HEK293 (cell line): ENCODE results near the gene SH3RF3.

Experiments
- CTCF ChIA-PET: fragments of 350-600 bp; formaldehyde crosslinking; extraction: SDS; loops from one replicate; lab custom pipeline; 2021; ENCODE audit warnings: antibody characterized with exemption; lab: Yijun Ruan, JAX
- POLR2A ChIA-PET: fragments of 300-600 bp; formaldehyde crosslinking; extraction: SDS; loops from one replicate; lab custom pipeline; 2020; ENCODE audit warnings: antibody characterized with exemption, inconsistent platforms; lab: Yijun Ruan, JAX
- H3K27ac ChIP-seq: fragments of 200-500 bp; sonication (Bioruptor generic); 2 replicates; pipeline ENCODE4 v1.5.1; 2014; ENCODE audit warnings: low read depth, low read length, control low read depth, inconsistent platforms; ENCODE audit errors: extremely low read depth
- H3K36me3 ChIP-seq, 2 experiments: fragments of 200-500 bp in 1 of 2; sonication (Bioruptor generic) in 1 of 2; 1 replicate in 1 of 2; 2 replicates in 1 of 2; pipeline ENCODE4 v1.5.1; 2014 to 2017; ENCODE audit warnings: inconsistent platforms in 2 of 2, low read length in 2 of 2; ENCODE audit not compliant: control insufficient read depth in 2 of 2, insufficient read depth in 1 of 2
- H3K4me1 ChIP-seq: fragments of 200-500 bp; sonication (Bioruptor generic); 2 replicates; pipeline ENCODE4 v1.5.1; 2014; ENCODE audit warnings: mild to moderate bottlenecking, low read length, inconsistent platforms; ENCODE audit not compliant: control insufficient read depth, insufficient read depth
- H3K4me3 ChIP-seq: 2 replicates; pipeline ENCODE4 v1.5.1; 2011; ENCODE audit warnings: low read depth, mild to moderate bottlenecking, control low read depth, low read length, moderate library complexity
- H3K9me3 ChIP-seq: fragments of 200-500 bp; sonication (Bioruptor generic); 2 replicates; pipeline ENCODE4 v1.5.1; 2014; ENCODE audit warnings: low read depth, low read length, inconsistent platforms; ENCODE audit not compliant: control insufficient read depth, insufficient read depth
- EGR2 ChIP-seq: fragments of 450-650 bp; formaldehyde crosslinking; IDR thresholded peaks from 2 replicates; pipeline ENCODE4 v1.5.1; 2016; ENCODE audit warnings: low read depth, missing biosample characterization, missing genetic modification characterization
- KLF10 ChIP-seq: fragments of 450-650 bp; IDR thresholded peaks from 2 replicates; pipeline ENCODE4 v1.5.1; 2018; ENCODE audit warnings: missing biosample characterization, mild to moderate bottlenecking, missing genetic modification characterization
- PRDM1 ChIP-seq: fragments of 450-650 bp; formaldehyde crosslinking; IDR thresholded peaks from 2 replicates; pipeline ENCODE4; 2016; ENCODE audit warnings: missing biosample characterization, missing genetic modification characterization
- SALL2 ChIP-seq: fragments of 450-650 bp; formaldehyde crosslinking; IDR thresholded peaks from 2 replicates; pipeline ENCODE4 v1.5.0; 2017; ENCODE audit warnings: missing biosample characterization, mild to moderate bottlenecking, missing genetic modification characterization, borderline replicate concordance
- TCF7L2 ChIP-seq: IDR thresholded peaks from 2 replicates; pipeline ENCODE4 v1.6.1; 2011; ENCODE audit warnings: low read depth, mild to moderate bottlenecking, inconsistent platforms, low read length, moderate library complexity, borderline replicate concordance
- ZBTB20 ChIP-seq: fragments of 450-650 bp; formaldehyde crosslinking; IDR thresholded peaks from 2 replicates; pipeline ENCODE4 v1.5.1; 2016; ENCODE audit warnings: missing biosample characterization, missing genetic modification characterization
- ZNF354C ChIP-seq: fragments of 450-650 bp; formaldehyde crosslinking; IDR thresholded peaks from 2 replicates; pipeline ENCODE4 v1.5.1; 2016; ENCODE audit warnings: missing biosample characterization, missing genetic modification characterization, low read depth, borderline replicate concordance
- ZNF391 ChIP-seq: fragments of 450-650 bp; formaldehyde crosslinking; IDR thresholded peaks from 2 replicates; pipeline ENCODE4 v1.5.1; 2016; ENCODE audit warnings: low read depth, missing biosample characterization, missing genetic modification characterization, borderline replicate concordance
- ZNF600 ChIP-seq: fragments of 450-650 bp; formaldehyde crosslinking; IDR thresholded peaks from 2 replicates; pipeline ENCODE4 v1.5.1; 2016; ENCODE audit warnings: missing biosample characterization, missing genetic modification characterization
- ZNF664 ChIP-seq: fragments of 450-650 bp; formaldehyde crosslinking; IDR thresholded peaks from 2 replicates; pipeline ENCODE4 v1.5.1; 2016; ENCODE audit warnings: missing biosample characterization, missing genetic modification characterization
- TF ChIP-seq, protein P1 (sequence below): fragments of 450-650 bp; formaldehyde crosslinking; IDR thresholded peaks from 2 replicates; pipeline ENCODE4 v1.5.1; 2016; ENCODE audit warnings: missing biosample characterization, missing genetic modification characterization
- TF ChIP-seq, protein P2 (sequence below): fragments of 450-650 bp; IDR thresholded peaks from 2 replicates; pipeline ENCODE4 v1.5.1; 2018; ENCODE audit warnings: missing biosample characterization, mild to moderate bottlenecking, missing genetic modification characterization
- TF ChIP-seq, protein P3 (sequence below): fragments of 450-650 bp; formaldehyde crosslinking; conservative IDR thresholded peaks from 2 replicates; pipeline ENCODE4 v1.5.1; 2016; ENCODE audit warnings: low read depth, missing biosample characterization, missing genetic modification characterization
- TF ChIP-seq, protein P4 (sequence below): fragments of 450-650 bp; formaldehyde crosslinking; IDR thresholded peaks from 2 replicates; pipeline ENCODE4 v1.5.1; 2016; ENCODE audit warnings: missing biosample characterization, missing genetic modification characterization
- TF ChIP-seq, protein P5 (sequence below): fragments of 450-650 bp; formaldehyde crosslinking; IDR thresholded peaks from 2 replicates; pipeline ENCODE4 v1.5.1; 2016; ENCODE audit warnings: missing biosample characterization, missing genetic modification characterization

The SH3RF3 gene

DNA sequence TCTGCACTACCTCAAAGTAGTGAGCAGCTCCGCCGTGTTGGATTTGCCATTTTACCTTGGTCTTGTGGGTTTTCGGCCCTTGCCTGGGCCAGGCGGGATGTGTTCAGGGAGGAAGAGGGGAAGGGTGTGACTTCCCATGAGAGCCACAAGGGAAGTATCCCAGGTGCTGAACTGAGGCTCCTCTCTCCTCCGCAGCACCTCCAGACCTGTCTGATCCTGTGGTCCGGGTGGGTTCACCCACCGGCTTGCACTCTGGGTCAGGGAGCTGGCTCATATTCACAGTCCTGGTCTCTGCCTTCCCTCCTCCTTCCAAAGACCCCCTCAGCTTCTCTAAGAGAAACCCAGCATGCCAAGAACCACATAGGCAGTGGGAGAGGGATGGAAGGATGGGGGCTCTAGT is 249.0 kb downstream of the SH3RF3 start:
- no peak overlapping the region for H3K27ac ChIP-seq
- ChIA-PET POLR2A (no interaction called here), CTCF (interaction anchor here (1.0 kb wide), 1 partner anchor 21 kb away, joined by 4 read pairs; no protein-coding TSS in a partner anchor)
- peaks cover 0 to under 1% of the 10 kb centered on the region in 2 experiments; a peak in 1 of 3 replicates for H3K36me3 ChIP-seq
- H3K4me1 ChIP-seq, result no peaks in the 10 kb centered on the region
- no peaks in the 10 kb centered on the region for H3K9me3 ChIP-seq
- H3K4me3 ChIP-seq, result no peak overlapping the region
- TF ChIP-seq KLF10, result no peak

DNA sequence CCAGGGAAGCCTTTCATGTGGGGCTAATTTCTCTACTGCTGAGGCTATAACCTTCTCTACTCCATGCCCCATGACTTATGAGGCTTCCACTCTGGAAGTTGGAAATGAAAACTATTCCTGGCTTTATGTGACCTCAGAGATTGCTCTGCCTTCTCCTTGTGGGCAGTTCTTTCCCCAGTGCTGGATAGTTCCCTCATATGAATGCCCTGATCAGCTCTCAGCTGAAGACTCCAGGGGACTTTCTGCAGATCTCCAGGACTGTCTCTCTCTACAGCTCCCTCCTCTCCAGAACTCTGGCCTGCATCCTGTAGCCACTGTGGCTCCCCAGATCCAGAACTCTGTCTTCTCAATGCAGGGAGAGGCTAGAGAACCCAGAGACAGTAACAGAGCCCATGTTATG is 249.7 kb downstream of the SH3RF3 start:
- H3K36me3 ChIP-seq, result no peaks in the 10 kb centered on the region
- ChIA-PET CTCF (no interaction called here), POLR2A (no interaction called here)
- TF ChIP-seq, protein P1, sequence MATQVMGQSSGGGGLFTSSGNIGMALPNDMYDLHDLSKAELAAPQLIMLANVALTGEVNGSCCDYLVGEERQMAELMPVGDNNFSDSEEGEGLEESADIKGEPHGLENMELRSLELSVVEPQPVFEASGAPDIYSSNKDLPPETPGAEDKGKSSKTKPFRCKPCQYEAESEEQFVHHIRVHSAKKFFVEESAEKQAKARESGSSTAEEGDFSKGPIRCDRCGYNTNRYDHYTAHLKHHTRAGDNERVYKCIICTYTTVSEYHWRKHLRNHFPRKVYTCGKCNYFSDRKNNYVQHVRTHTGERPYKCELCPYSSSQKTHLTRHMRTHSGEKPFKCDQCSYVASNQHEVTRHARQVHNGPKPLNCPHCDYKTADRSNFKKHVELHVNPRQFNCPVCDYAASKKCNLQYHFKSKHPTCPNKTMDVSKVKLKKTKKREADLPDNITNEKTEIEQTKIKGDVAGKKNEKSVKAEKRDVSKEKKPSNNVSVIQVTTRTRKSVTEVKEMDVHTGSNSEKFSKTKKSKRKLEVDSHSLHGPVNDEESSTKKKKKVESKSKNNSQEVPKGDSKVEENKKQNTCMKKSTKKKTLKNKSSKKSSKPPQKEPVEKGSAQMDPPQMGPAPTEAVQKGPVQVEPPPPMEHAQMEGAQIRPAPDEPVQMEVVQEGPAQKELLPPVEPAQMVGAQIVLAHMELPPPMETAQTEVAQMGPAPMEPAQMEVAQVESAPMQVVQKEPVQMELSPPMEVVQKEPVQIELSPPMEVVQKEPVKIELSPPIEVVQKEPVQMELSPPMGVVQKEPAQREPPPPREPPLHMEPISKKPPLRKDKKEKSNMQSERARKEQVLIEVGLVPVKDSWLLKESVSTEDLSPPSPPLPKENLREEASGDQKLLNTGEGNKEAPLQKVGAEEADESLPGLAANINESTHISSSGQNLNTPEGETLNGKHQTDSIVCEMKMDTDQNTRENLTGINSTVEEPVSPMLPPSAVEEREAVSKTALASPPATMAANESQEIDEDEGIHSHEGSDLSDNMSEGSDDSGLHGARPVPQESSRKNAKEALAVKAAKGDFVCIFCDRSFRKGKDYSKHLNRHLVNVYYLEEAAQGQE (tag by site-specific recombination), result peak; percentile 65; the same call in 1 of the 2 replicates
- TF ChIP-seq ZNF354C (tag by site-specific recombination), result no peak
- TF ChIP-seq SALL2 (tag by site-specific recombination), result no peak
- TF ChIP-seq TCF7L2, result no peak
- TF ChIP-seq, protein P2, sequence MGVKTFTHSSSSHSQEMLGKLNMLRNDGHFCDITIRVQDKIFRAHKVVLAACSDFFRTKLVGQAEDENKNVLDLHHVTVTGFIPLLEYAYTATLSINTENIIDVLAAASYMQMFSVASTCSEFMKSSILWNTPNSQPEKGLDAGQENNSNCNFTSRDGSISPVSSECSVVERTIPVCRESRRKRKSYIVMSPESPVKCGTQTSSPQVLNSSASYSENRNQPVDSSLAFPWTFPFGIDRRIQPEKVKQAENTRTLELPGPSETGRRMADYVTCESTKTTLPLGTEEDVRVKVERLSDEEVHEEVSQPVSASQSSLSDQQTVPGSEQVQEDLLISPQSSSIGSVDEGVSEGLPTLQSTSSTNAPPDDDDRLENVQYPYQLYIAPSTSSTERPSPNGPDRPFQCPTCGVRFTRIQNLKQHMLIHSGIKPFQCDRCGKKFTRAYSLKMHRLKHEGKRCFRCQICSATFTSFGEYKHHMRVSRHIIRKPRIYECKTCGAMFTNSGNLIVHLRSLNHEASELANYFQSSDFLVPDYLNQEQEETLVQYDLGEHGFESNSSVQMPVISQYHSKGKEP (tag by site-specific recombination), result no peak
- TF ChIP-seq PRDM1 (tag by site-specific recombination), result no peak
- no peak for TF ChIP-seq ZNF600
- TF ChIP-seq, protein P3, sequence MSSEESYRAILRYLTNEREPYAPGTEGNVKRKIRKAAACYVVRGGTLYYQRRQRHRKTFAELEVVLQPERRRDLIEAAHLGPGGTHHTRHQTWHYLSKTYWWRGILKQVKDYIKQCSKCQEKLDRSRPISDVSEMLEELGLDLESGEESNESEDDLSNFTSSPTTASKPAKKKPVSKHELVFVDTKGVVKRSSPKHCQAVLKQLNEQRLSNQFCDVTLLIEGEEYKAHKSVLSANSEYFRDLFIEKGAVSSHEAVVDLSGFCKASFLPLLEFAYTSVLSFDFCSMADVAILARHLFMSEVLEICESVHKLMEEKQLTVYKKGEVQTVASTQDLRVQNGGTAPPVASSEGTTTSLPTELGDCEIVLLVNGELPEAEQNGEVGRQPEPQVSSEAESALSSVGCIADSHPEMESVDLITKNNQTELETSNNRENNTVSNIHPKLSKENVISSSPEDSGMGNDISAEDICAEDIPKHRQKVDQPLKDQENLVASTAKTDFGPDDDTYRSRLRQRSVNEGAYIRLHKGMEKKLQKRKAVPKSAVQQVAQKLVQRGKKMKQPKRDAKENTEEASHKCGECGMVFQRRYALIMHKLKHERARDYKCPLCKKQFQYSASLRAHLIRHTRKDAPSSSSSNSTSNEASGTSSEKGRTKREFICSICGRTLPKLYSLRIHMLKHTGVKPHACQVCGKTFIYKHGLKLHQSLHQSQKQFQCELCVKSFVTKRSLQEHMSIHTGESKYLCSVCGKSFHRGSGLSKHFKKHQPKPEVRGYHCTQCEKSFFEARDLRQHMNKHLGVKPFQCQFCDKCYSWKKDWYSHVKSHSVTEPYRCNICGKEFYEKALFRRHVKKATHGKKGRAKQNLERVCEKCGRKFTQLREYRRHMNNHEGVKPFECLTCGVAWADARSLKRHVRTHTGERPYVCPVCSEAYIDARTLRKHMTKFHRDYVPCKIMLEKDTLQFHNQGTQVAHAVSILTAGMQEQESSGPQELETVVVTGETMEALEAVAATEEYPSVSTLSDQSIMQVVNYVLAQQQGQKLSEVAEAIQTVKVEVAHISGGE (tag by site-specific recombination), result no peak
- TF ChIP-seq ZNF391 (tag by site-specific recombination), result no peak
- no peaks in the 10 kb centered on the region for H3K4me1 ChIP-seq
- no peak overlapping the region for H3K4me3 ChIP-seq
- no peaks in the 10 kb centered on the region for H3K9me3 ChIP-seq
- no peak overlapping the region for H3K27ac ChIP-seq

DNA sequence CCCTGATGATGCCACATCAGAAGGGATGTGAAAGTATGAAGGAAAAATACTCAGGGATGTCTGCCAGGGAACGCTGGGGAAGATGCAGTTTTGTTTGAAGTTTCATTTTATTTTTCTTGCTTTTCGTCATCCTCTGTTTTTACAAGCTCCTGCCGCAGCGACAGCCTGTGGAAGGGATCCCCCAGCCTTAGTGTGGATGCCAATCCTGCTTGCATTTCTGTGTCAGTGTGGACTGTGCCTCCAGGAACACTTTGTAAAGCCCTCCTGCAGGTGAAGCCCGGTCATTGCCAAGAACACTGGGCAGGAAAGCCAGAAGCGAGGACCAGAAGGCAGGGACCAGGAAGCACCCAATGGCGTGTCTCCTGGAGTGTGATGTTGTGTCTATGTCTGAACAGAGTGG is 250.5 kb downstream of the SH3RF3 start:
- Histone ChIP-seq H3K9me3 (no peaks in the 10 kb centered on the region), H3K4me1 (no peaks in the 10 kb centered on the region), H3K4me3 (no peak overlapping the region), H3K27ac (no peak overlapping the region), H3K36me3 (no peaks in the 10 kb centered on the region)
- ChIA-PET POLR2A (no interaction called here), CTCF (no interaction called here)
- TF ChIP-seq SALL2 (tag by site-specific recombination), result no peak
- no peak for TF ChIP-seq ZNF664 (tag by site-specific recombination)
- no peak for TF ChIP-seq ZBTB20
- no peak for TF ChIP-seq ZNF391 (tag by site-specific recombination)
- no peak for TF ChIP-seq EGR2 (tag by site-specific recombination)
- TF ChIP-seq, protein P4, sequence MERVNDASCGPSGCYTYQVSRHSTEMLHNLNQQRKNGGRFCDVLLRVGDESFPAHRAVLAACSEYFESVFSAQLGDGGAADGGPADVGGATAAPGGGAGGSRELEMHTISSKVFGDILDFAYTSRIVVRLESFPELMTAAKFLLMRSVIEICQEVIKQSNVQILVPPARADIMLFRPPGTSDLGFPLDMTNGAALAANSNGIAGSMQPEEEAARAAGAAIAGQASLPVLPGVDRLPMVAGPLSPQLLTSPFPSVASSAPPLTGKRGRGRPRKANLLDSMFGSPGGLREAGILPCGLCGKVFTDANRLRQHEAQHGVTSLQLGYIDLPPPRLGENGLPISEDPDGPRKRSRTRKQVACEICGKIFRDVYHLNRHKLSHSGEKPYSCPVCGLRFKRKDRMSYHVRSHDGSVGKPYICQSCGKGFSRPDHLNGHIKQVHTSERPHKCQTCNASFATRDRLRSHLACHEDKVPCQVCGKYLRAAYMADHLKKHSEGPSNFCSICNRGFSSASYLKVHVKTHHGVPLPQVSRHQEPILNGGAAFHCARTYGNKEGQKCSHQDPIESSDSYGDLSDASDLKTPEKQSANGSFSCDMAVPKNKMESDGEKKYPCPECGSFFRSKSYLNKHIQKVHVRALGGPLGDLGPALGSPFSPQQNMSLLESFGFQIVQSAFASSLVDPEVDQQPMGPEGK, result no peak
- TF ChIP-seq, protein P5, sequence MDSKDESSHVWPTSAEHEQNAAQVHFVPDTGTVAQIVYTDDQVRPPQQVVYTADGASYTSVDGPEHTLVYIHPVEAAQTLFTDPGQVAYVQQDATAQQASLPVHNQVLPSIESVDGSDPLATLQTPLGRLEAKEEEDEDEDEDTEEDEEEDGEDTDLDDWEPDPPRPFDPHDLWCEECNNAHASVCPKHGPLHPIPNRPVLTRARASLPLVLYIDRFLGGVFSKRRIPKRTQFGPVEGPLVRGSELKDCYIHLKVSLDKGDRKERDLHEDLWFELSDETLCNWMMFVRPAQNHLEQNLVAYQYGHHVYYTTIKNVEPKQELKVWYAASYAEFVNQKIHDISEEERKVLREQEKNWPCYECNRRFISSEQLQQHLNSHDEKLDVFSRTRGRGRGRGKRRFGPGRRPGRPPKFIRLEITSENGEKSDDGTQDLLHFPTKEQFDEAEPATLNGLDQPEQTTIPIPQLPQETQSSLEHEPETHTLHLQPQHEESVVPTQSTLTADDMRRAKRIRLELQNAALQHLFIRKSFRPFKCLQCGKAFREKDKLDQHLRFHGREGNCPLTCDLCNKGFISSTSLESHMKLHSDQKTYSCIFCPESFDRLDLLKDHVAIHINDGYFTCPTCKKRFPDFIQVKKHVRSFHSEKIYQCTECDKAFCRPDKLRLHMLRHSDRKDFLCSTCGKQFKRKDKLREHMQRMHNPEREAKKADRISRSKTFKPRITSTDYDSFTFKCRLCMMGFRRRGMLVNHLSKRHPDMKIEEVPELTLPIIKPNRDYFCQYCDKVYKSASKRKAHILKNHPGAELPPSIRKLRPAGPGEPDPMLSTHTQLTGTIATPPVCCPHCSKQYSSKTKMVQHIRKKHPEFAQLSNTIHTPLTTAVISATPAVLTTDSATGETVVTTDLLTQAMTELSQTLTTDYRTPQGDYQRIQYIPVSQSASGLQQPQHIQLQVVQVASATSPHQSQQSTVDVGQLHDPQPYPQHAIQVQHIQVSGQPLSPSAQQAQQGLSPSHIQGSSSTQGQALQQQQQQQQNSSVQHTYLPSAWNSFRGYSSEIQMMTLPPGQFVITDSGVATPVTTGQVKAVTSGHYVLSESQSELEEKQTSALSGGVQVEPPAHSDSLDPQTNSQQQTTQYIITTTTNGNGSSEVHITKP (tag by site-specific recombination), result no peak
